ENCODE results near the gene ATXN7L3.
"Not testable (repeated sequence)": the region's sequence is repeated elsewhere in the genome, so short reads cannot be mapped to it uniquely, and the experiment has no call there.

Gene ATXN7L3

GRCh38 chr17:44174427-44174826, 25.3 kb downstream of the ATXN7L3 start:
- DNase-seq (ENCODE audit: low read depth) = no peak

DNA sequence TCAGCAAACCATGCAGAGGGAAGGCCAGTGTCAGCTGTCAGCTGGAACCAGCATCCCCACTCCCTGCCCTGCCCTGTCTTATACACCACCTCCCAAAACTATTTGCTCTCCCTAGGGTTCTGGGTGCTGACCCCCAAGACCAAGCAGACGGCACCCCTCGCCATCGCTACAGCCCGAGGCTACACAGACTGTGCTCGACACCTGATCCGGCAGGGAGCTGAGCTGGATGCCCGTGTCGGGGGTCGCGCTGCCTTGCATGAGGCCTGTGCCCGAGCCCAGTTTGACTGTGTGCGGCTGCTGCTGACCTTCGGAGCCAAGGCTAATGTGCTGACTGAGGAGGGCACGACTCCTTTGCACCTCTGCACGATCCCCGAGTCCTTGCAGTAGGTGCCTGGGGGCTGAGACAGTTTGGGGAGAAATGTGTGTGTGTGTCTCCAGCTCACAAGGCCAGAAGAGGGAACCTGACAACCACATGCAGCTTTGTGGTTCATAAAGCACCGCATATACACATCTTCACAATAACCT, 27.7 kb downstream of the ATXN7L3 start:
- DNase-seq (ENCODE audit: low read depth) = no peak

- no peak for DNase-seq (ENCODE audit: low read depth)
Observed at GRCh38 chr17:44170499-44171201, 29.0 kb downstream of the ATXN7L3 start, which contains the start of gene ASB16. Gene ASB16, plus strand, starts transcription at chr17:44170704. Its CDS starts 86 bp downstream, at chr17:44170790.

GRCh38 chr17:44170135-44170498, 29.6 kb downstream of the ATXN7L3 start:
- no peak for DNase-seq (ENCODE audit: low read depth)

DNA sequence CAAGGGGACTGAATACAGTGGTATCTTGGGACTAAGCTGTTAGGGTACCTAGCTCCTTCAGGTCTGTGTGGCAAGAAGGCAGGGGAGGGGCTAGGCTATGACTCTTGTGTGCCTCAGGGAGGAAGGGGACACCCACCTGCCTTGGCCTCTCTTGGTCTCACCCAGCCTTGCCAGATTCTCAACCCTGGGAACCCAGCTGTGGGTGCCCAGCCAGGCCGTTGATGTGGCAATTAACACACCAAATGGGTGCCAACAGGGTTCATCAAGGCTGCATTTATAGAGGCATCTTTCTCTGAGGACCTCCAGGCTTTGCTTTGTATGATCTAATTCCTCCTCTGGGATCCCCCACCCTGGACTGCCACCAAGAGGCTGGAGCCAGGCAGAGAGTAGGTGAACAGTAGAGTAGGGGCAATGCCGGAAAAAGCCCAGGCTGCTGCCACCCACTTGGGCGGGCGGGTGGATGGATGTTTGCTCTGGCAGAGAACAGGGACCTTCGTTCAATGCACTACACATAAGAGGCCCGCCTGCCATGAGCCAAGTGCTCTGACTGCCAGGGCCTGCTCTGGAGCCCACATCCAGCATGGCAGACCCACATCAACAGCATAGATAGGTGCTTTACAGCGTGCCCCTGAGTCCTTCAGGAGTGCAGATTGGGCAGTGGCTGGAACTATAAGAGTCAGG, 32.4 kb downstream of the ATXN7L3 start:
- no peak for DNase-seq (ENCODE audit: low read depth)

DNA sequence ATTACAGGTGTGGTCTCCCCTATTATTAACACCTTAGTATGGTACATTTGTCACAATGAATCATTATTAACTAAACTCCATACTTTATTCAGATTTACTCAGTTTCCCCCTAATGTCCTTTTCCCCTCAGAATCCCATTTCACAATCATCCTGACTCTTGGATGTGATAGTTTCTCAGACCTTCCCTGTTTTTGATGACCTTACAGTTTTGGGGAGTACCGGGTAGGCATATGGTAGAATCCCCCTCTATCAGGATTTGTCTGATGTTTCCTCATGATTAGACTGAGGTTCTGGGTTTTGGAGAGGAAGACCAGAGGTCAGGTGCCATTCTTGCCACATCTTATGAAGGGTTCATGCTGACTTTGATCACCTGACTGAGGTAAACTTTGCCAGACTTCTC, 35.2 kb downstream of the ATXN7L3 start:
- no peak for DNase-seq (ENCODE audit: low read depth)

DNA sequence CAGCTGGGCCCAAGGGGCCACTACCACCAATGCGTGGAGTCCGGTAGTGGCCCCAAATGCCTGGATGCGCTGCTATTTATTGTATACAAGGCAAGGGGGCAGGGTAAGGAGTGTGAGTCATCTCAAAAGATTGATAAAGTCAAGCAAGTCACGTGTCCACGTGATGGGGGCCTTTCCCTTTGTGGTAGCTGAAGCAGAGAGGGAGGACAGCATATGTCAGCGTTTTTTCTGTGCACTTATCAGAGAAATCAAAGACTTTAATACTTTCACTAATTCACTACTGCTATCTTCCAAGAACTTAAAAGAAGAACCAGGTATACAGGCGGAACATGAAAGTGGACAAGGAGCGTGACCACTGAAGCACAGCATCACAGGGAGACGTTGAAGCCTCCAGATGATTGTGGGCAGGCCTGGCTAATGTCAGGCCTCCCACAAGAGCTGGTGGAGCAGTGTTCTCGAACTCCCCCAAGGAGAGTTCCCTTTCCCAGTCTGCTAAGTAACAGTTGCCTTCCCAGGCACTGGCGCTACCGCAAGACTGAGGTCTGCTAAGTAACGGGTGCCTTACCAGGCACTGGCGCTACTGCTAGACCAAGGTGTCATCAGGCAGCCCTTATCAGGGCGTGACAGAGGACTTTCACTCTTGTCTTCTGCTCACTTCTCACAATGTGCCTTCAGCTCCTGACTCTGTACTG, 40.0 kb downstream of the ATXN7L3 start:
- DNase-seq (ENCODE audit: low read depth) = no peak

DNA sequence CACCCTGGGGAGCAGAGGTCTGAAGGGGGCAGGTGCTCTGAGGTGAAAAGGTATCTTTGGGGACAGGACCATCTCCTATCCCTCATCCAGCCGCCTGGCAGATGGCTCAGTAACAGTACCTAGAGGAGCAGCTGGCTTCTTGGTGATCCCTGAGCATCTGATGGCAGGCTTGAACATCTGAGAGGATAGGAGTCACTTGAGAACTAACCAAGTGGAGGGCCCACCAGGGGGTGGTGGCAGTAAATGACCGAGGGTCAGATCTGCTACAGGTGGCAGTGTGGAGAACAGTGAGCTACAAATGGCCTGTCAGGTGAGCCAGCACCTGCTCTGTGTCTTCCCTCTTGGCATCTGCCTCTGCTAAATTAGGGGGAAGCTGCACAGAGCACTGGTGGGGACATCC, 44.2 kb downstream of the ATXN7L3 start:
- DNase-seq (ENCODE audit: low read depth) = no peak

- no peak for DNase-seq (ENCODE audit: low read depth)
Observed at GRCh38 chr17:44152875-44153274, 46.8 kb downstream of the ATXN7L3 start.

GRCh38 chr17:44149750-44150329, 49.8 kb downstream of the ATXN7L3 start:
- DNase-seq (ENCODE audit: low read depth) = no peak

GRCh38 chr17:44149066-44149465, 50.6 kb downstream of the ATXN7L3 start:
- DNase-seq (ENCODE audit: low read depth) = not testable (repeated sequence)

- no peak for DNase-seq (ENCODE audit: low read depth)
Observed at GRCh38 chr17:44147812-44148211, 51.9 kb downstream of the ATXN7L3 start.

- DNase-seq (ENCODE audit: low read depth) = no peak
Observed at GRCh38 chr17:44146375-44147346, 53.0 kb downstream of the ATXN7L3 start.

- DNase-seq (ENCODE audit: low read depth) = no peak
Observed at GRCh38 chr17:44144966-44145739, 54.5 kb downstream of the ATXN7L3 start.

DNA sequence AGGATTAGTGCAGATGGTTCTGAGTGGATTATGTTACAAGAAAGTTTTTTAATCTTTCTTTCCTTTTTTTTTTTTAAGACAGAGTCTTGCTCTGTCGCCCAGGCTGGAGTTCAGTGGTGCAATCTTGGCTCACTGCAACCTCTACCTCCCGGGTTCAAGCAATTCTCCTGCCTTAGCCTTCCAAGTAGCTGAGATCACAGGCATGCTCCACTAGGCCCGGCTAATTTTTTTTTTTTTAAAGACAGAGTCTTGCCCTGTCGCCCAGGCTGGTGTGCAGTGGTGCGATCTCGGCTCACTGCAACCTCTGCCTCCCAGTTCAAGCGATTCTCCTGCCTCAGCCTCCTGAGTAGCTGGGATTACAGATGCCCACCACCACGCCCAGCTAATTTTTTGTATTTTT, 55.8 kb downstream of the ATXN7L3 start:
- not testable (repeated sequence) for DNase-seq (ENCODE audit: low read depth)
